DMS153 (cell line): ENCODE results near the gene ZFP82.

Experiments
- DNase-seq: peaks from one replicate; lab custom pipeline; 2025; lab: John Stamatoyannopoulos, UW

ZFP82 gene

GRCh38 chr19:36418287-36419001 lies at the start of gene ZFP82:
TSS of gene ZFP82 (minus strand) at chr19:36418644. CDS start at chr19:36409789, 8,855 bp downstream.
- no peak for DNase-seq

DNA sequence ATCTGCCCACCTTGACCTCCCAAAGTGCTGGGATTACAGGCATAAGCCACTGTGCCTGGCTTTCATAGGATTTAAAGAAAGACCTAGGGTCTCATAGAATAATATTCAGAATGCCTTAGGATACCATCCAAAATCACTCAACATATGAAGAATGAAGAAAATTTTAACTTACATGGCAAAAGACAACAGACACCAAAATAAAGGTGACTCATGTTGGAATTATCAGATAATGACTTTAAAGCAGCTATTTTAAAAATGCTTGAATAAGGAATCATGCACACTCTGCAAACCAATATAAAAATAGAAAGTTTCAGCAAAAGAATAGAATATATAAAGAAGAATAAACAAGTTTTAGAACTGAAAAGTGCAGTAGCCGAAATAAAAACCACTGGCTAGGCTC lies 41.6 kb upstream of the ZFP82 start:
- DNase-seq, result no peak

GRCh38 chr19:36456831-36457230 lies 38.4 kb upstream of the ZFP82 start:
- DNase-seq, result no peak

GRCh38 chr19:36449059-36449670 lies 30.7 kb upstream of the ZFP82 start:
- no peak for DNase-seq

DNA sequence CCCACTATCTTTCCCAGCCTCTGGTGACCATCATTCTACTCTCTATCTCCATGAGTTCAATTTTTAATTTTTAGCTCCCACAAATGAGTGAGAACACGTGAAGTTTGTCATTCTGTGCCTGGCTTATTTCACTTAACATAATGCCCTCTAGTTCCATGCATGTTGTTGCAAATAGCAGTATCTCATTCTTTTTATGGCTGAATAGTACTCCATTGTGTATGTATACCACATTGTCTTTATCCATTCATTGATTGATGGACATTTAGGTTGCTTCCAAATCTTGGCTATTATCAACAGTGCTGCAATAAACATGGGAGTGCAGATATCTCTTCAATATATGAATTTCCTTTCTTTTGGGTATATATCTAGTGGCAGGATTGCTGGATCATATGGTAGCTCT lies 22.9 kb upstream of the ZFP82 start:
- no peak for DNase-seq

DNA sequence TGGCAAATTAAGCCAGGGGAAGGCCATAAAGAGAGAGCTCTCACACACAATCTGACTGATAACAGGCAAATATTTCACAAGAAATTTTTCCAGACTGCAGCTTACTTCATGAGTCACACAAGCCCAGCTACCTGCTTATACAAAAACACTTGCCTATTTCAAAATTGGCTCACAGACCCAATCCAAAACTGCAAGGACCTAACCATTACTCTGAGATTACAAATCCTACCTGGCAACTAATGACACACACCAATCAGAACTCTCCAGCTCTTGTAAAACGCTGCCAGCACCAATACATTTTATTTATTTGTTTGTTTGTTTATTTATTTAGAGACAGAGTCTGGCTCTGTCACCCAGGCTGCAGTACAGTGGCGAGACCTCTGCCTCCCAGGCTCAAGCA lies 18.1 kb upstream of the ZFP82 start:
- DNase-seq, result no peak

- no peak for DNase-seq
These were observed 5.5 kb upstream of the ZFP82 start for GRCh38 chr19:36423925-36424324.

- DNase-seq, result no peak
These were observed 3.5 kb upstream of the ZFP82 start for GRCh38 chr19:36421749-36422481.

- no peak for DNase-seq
These were observed 2.7 kb upstream of the ZFP82 start for GRCh38 chr19:36420961-36421748.

GRCh38 chr19:36417752-36418286 lies 625 bp downstream of the ZFP82 start:
- DNase-seq, result no peak

GRCh38 chr19:36409841-36410240 lies 8.6 kb downstream of the ZFP82 start:
- DNase-seq, result no peak

DNA sequence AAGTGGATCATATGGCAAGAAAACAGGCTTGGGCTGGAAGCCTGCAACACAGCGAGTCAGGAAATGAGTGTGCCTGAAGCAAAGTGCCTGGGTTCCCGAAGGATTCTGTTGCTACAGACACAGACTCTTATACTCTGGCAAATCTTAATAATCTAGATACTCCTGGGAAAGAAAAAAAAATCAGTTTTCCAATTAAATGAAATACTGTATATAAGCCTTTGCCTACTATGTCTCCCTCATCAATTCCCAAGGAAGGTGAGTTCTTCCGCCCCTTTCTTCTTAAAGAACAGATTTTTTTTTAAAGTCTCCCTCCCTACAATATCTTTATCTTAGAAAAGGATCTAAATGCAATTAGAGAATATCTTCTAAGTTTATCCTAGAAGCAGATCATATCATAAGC lies 10.3 kb downstream of the ZFP82 start:
- DNase-seq, result no peak

DNA sequence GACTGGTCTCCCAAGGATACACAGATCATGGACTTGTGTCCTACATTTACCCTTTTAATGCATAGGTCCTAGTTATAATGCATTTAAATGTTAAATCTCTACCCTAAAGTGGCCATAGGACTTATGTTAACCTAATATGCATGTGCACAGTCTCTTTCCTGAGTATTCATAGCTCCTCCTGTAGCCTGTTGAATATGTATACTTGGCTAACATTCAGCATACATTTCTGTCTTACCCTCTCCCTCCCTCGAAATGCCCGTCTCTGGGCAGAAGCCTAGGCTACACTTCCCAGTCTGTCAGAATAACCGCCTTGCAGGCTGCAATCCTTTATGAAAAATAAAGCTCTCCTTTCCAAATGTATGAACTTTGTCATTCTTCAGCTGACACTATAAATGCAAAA lies 13.9 kb downstream of the ZFP82 start:
- DNase-seq, result no peak

GRCh38 chr19:36401475-36401874 lies 17.0 kb downstream of the ZFP82 start:
- DNase-seq, result no peak

- DNase-seq, result no peak
These were observed 19.9 kb downstream of the ZFP82 start for GRCh38 chr19:36398571-36398970.

GRCh38 chr19:36392916-36393673 lies 25.3 kb downstream of the ZFP82 start:
- DNase-seq, result no peak

GRCh38 chr19:36379510-36379819 lies 39.0 kb downstream of the ZFP82 start:
- no peak for DNase-seq

DNA sequence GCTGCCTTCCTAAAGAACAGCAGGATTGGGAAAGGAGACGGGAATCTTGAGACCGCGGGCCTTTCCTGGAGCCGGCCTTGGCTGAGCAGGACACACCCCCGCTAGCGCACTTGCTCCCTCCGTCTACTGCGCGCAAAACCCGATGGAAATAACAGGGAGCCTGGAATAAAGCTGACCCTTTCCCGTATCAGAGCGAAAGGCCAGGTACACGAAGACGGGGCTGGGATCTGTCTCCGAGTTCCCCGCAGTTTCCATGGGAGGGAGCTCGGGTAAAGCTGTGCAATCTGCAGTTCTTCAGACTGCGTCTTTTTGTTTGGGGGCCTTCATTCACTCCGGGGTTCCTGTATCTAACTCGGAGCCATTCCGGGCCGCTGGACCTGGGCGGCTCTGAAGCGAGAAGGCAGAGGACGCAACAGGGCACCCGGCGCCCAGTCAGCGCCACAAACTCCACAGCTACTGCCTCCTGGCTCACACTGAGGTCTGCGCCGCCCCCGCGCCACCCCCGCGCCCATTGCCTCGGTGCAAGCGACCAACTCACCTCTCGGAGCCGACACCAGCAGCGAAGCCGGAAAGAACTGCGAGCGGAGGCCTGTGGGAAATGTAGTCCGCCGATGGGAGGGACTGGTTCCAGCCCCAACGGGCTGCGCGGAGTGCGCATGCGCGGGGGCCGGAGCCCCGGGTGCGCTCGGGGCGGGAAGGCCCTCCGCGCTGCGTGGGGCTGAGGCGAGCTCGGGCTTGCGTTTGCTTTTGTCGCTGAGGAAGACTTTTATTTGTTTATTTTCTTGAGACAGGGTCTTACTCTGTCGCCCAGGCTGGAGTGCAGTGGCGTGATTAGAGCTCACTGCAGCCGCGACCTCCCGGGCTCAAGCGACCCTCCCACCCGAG lies 39.6 kb downstream of the ZFP82 start, which contains the start of gene ZFP14:
Gene ZFP14, minus strand, starts transcription at position 577 of the 885 bp plus-strand sequence. CDS start 11,309 bp downstream, outside the sequence.
- DNase-seq, result no peak

GRCh38 chr19:36377541-36378178 lies 40.8 kb downstream of the ZFP82 start:
- no peak for DNase-seq

DNA sequence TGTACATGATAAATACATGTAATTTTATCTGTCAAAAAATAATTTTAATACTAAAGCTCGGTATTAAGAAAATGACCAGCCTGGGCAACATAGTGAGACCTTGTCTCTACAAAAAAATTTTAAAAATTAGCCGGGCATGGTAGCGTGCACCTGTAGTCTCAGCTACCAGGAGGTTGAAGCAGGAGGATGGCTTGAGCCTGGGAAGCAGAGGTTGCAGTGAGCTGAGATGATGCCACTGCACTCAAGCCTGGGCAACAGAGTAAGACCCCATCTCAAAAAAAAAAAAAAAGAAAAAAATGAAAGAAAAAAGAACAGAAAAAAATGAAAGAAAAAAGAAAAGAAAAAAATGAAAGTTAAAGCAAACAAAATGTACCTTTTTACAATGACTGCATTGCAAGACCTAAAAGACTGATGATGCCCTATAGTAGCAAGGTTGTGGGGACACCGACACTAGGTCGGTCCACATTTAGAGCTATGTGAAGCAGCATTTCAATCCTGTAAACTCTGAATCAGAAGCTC lies 44.7 kb downstream of the ZFP82 start:
- DNase-seq, result no peak
